HEK293 (cell line): Measurements from ENCODE around the gene SLC25A41.

Experiments
- CTCF ChIA-PET: fragments of 350-600 bp; formaldehyde crosslinking; extraction: SDS; loops from one replicate; lab custom pipeline; 2021; ENCODE audit warnings: antibody characterized with exemption; lab: Yijun Ruan, JAX
- POLR2A ChIA-PET: fragments of 300-600 bp; formaldehyde crosslinking; extraction: SDS; loops from one replicate; lab custom pipeline; 2020; ENCODE audit warnings: antibody characterized with exemption, inconsistent platforms; lab: Yijun Ruan, JAX
- H3K27ac ChIP-seq: fragments of 200-500 bp; sonication (Bioruptor generic); 2 replicates; pipeline ENCODE4 v1.5.1; 2014; ENCODE audit warnings: low read depth, low read length, control low read depth, inconsistent platforms; ENCODE audit errors: extremely low read depth
- H3K36me3 ChIP-seq, 2 experiments: fragments of 200-500 bp in 1 of 2; sonication (Bioruptor generic) in 1 of 2; 1 replicate in 1 of 2; 2 replicates in 1 of 2; pipeline ENCODE4 v1.5.1; 2014 to 2017; ENCODE audit warnings: inconsistent platforms in 2 of 2, low read length in 2 of 2; ENCODE audit not compliant: control insufficient read depth in 2 of 2, insufficient read depth in 1 of 2
- H3K4me1 ChIP-seq: fragments of 200-500 bp; sonication (Bioruptor generic); 2 replicates; pipeline ENCODE4 v1.5.1; 2014; ENCODE audit warnings: mild to moderate bottlenecking, low read length, inconsistent platforms; ENCODE audit not compliant: control insufficient read depth, insufficient read depth
- H3K4me3 ChIP-seq: 2 replicates; pipeline ENCODE4 v1.5.1; 2011; ENCODE audit warnings: low read depth, mild to moderate bottlenecking, control low read depth, low read length, moderate library complexity
- H3K9me3 ChIP-seq: fragments of 200-500 bp; sonication (Bioruptor generic); 2 replicates; pipeline ENCODE4 v1.5.1; 2014; ENCODE audit warnings: low read depth, low read length, inconsistent platforms; ENCODE audit not compliant: control insufficient read depth, insufficient read depth
- AEBP2 ChIP-seq: fragments of 450-650 bp; formaldehyde crosslinking; IDR thresholded peaks from 2 replicates; pipeline ENCODE4 v1.5.1; 2016; ENCODE audit warnings: missing biosample characterization, missing genetic modification characterization, borderline replicate concordance
- GLI2 ChIP-seq: fragments of 450-650 bp; formaldehyde crosslinking; IDR thresholded peaks from 2 replicates; pipeline ENCODE4; 2017; ENCODE audit warnings: missing biosample characterization, missing genetic modification characterization, low read depth, borderline replicate concordance
- GLIS1 ChIP-seq: fragments of 450-650 bp; formaldehyde crosslinking; IDR thresholded peaks from 2 replicates; pipeline ENCODE4 v1.5.1; 2016; ENCODE audit warnings: missing biosample characterization, missing genetic modification characterization
- GLIS2 ChIP-seq: fragments of 450-650 bp; formaldehyde crosslinking; IDR thresholded peaks from 2 replicates; pipeline ENCODE4 v1.5.1; 2016; ENCODE audit warnings: missing biosample characterization, missing genetic modification characterization
- KLF16 ChIP-seq: fragments of 450-650 bp; formaldehyde crosslinking; IDR thresholded peaks from 2 replicates; pipeline ENCODE4 v1.5.1; 2017; ENCODE audit warnings: missing biosample characterization, missing genetic modification characterization
- MYNN ChIP-seq: fragments of 450-650 bp; formaldehyde crosslinking; IDR thresholded peaks from 2 replicates; pipeline ENCODE4 v1.5.1; 2016; ENCODE audit warnings: missing biosample characterization, missing genetic modification characterization, borderline replicate concordance
- PRDM10 ChIP-seq: fragments of 450-650 bp; formaldehyde crosslinking; IDR thresholded peaks from 2 replicates; pipeline ENCODE4 v1.5.1; 2016; ENCODE audit warnings: missing biosample characterization, missing genetic modification characterization
- TRIM28 ChIP-seq: IDR thresholded peaks from 2 replicates; pipeline ENCODE4 v1.6.1; 2011; ENCODE audit warnings: low read length, control low read depth, borderline replicate concordance
- YY2 ChIP-seq: fragments of 450-650 bp; formaldehyde crosslinking; IDR thresholded peaks from 2 replicates; pipeline ENCODE4 v1.5.1; 2016; ENCODE audit warnings: missing biosample characterization, missing genetic modification characterization
- ZBTB1 ChIP-seq: fragments of 450-650 bp; formaldehyde crosslinking; IDR thresholded peaks from 2 replicates; pipeline ENCODE4 v1.5.1; 2016; ENCODE audit warnings: missing biosample characterization, missing genetic modification characterization
- ZBTB20 ChIP-seq: fragments of 450-650 bp; formaldehyde crosslinking; IDR thresholded peaks from 2 replicates; pipeline ENCODE4 v1.5.1; 2016; ENCODE audit warnings: missing biosample characterization, missing genetic modification characterization
- ZBTB21 ChIP-seq: fragments of 450-650 bp; formaldehyde crosslinking; IDR thresholded peaks from 2 replicates; pipeline ENCODE4 v1.5.1; 2017; ENCODE audit warnings: missing biosample characterization, missing genetic modification characterization
- ZBTB26 ChIP-seq: fragments of 450-650 bp; formaldehyde crosslinking; optimal IDR thresholded peaks from 2 replicates; pipeline ENCODE3; 2016; ENCODE audit warnings: missing biosample characterization, mild to moderate bottlenecking, missing genetic modification characterization
- ZFHX2 ChIP-seq: fragments of 450-650 bp; formaldehyde crosslinking; conservative IDR thresholded peaks from 2 replicates; pipeline ENCODE4 v1.5.1; 2016; ENCODE audit warnings: missing biosample characterization, missing genetic modification characterization
- ZFP37 ChIP-seq: fragments of 450-650 bp; formaldehyde crosslinking; IDR thresholded peaks from 2 replicates; pipeline ENCODE4 v1.5.1; 2016; ENCODE audit warnings: missing biosample characterization, missing genetic modification characterization
- ZFP69B ChIP-seq: fragments of 450-650 bp; formaldehyde crosslinking; IDR thresholded peaks from 2 replicates; pipeline ENCODE4 v1.5.1; 2016; ENCODE audit warnings: missing biosample characterization, missing genetic modification characterization
- ZNF155 ChIP-seq: fragments of 450-650 bp; formaldehyde crosslinking; IDR thresholded peaks from 2 replicates; pipeline ENCODE4 v1.5.1; 2016; ENCODE audit warnings: missing biosample characterization, missing genetic modification characterization
- ZNF280D ChIP-seq: fragments of 450-650 bp; formaldehyde crosslinking; IDR thresholded peaks from 2 replicates; pipeline ENCODE4 v1.5.1; 2016; ENCODE audit warnings: missing biosample characterization, missing genetic modification characterization
- ZNF335 ChIP-seq: fragments of 450-650 bp; formaldehyde crosslinking; conservative IDR thresholded peaks from 2 replicates; pipeline ENCODE4 v1.5.1; 2016; ENCODE audit warnings: missing biosample characterization, missing genetic modification characterization
- ZNF48 ChIP-seq: fragments of 450-650 bp; formaldehyde crosslinking; IDR thresholded peaks from 2 replicates; pipeline ENCODE4 v1.5.1; 2016; ENCODE audit warnings: missing biosample characterization, missing genetic modification characterization
- ZNF548 ChIP-seq: fragments of 450-650 bp; formaldehyde crosslinking; IDR thresholded peaks from 2 replicates; pipeline ENCODE4 v1.5.1; 2016; ENCODE audit warnings: missing biosample characterization, missing genetic modification characterization
- ZNF629 ChIP-seq: fragments of 450-650 bp; formaldehyde crosslinking; IDR thresholded peaks from 2 replicates; pipeline ENCODE4 v1.5.1; 2017; ENCODE audit warnings: missing biosample characterization, missing genetic modification characterization
- ZNF670 ChIP-seq: fragments of 450-650 bp; formaldehyde crosslinking; IDR thresholded peaks from 2 replicates; pipeline ENCODE4 v1.5.1; 2016; ENCODE audit warnings: missing biosample characterization, missing genetic modification characterization, low read depth
- ZSCAN30 ChIP-seq: fragments of 450-650 bp; IDR thresholded peaks from 2 replicates; pipeline ENCODE4 v1.5.1; 2018; ENCODE audit warnings: missing biosample characterization, mild to moderate bottlenecking, missing genetic modification characterization, moderate library complexity

SLC25A41 gene

GRCh38 chr19:6423499-6424194 is 9.9 kb downstream of the SLC25A41 start (continued):
- peak; percentile 21 for TF ChIP-seq ZBTB26
- TF ChIP-seq ZFHX2 (tag by site-specific recombination), result peak; percentile 39; the same call in 1 of the 2 replicates
- no peak for TF ChIP-seq AEBP2
- TF ChIP-seq ZNF629 (tag by site-specific recombination), result no peak
- no peak for TF ChIP-seq ZNF155 (tag by site-specific recombination)

- ChIA-PET POLR2A (interaction anchor here (1.4 kb wide), 2 partner anchors 38 to 49 kb away, joined by 3 read pairs; partner anchors contain the start of genes ALKBH7 and SLC25A23), CTCF (no interaction called here)
- Histone ChIP-seq H3K4me3 (no peak overlapping the region), H3K36me3 (peaks cover 15 to 71% of the 10 kb centered on the region in 2 experiments), H3K27ac (no peak overlapping the region), H3K4me1 (peaks cover 7% of the 10 kb centered on the region), H3K9me3 (no peaks in the 10 kb centered on the region)
- TF ChIP-seq GLIS2 (tag by site-specific recombination), result 0 out of 2 replicates have a peak, but pooled peaks have one; percentile 12
- no peak for TF ChIP-seq GLI2 (tag by site-specific recombination)
- TF ChIP-seq ZBTB21 (tag by site-specific recombination), result no peak
- no peak for TF ChIP-seq TRIM28
- no peak for TF ChIP-seq ZNF670
- no peak for TF ChIP-seq MYNN (tag by site-specific recombination)
- TF ChIP-seq GLIS1 (tag by site-specific recombination), result no peak
- no peak for TF ChIP-seq ZNF280D (tag by site-specific recombination)
- TF ChIP-seq ZNF548 (tag by site-specific recombination), result no peak
- TF ChIP-seq ZBTB1, result no peak
- peak; percentile 53; the same call in 1 of the 2 replicates for TF ChIP-seq ZFP69B
- no peak for TF ChIP-seq ZSCAN30 (tag by site-specific recombination)
- TF ChIP-seq ZBTB20, result no peak
- no peak for TF ChIP-seq KLF16 (tag by site-specific recombination)
- TF ChIP-seq ZNF335 (tag by site-specific recombination), result no peak
- peak; percentile 64 for TF ChIP-seq PRDM10 (tag by site-specific recombination)
- TF ChIP-seq ZFP37 (tag by site-specific recombination), result no peak
- no peak for TF ChIP-seq YY2
- TF ChIP-seq ZNF48 (tag by site-specific recombination), result no peak
Measured at GRCh38 chr19:6421075-6422014, 12.2 kb downstream of the SLC25A41 start.
